Peyer's patch (tissue), 4 donors: Measurements from ENCODE around the gene PSAPL1.

Source experiments
- CTCF ChIP-seq, 6 experiments: fragments of 450-650 bp in 4 of 6; fragments of 200-600 bp in 2 of 6; sonication (generic) in 1 of 6; IDR thresholded peaks; one replicate each; pipeline ENCODE4 v1.5.1; 2017 to 2019; ENCODE audit warnings: antibody characterized with exemption in 6 of 6, mild to moderate bottlenecking in 3 of 6, moderate library complexity in 1 of 6
- POLR2A ChIP-seq, 2 donors: fragments of 450-650 bp; IDR thresholded peaks; one replicate each; pipeline ENCODE4 v1.5.1; 2017; ENCODE audit warnings: antibody characterized with exemption in 2 of 2, mild to moderate bottlenecking in 2 of 2, moderate library complexity in 2 of 2

GRCh38 chr4:7388627-7389026 lies 46.1 kb downstream of the PSAPL1 start:
- TF ChIP-seq CTCF (IDR thresholded peaks at IDR 0.05) (no peak), POLR2A (IDR thresholded peaks at IDR 0.05) (no peak)
